ENCODE measurements around the gene PID1.

Gene PID1

GRCh38 chr2:229261076-229261475, 10.0 kb downstream of the PID1 start:
- DNase-seq (ENCODE audit: low read depth), result no peak

GRCh38 chr2:229257985-229258384, 13.1 kb downstream of the PID1 start:
- DNase-seq (ENCODE audit: low read depth), result no peak

- no peak for DNase-seq (ENCODE audit: low read depth)
These were observed 14.7 kb downstream of the PID1 start for GRCh38 chr2:229256376-229256775.

GRCh38 chr2:229254206-229254605, 16.9 kb downstream of the PID1 start:
- DNase-seq (ENCODE audit: low read depth), result no peak

GRCh38 chr2:229252996-229253395, 18.1 kb downstream of the PID1 start:
- DNase-seq (ENCODE audit: low read depth), result no peak

- no peak for DNase-seq (ENCODE audit: low read depth)
These were observed 18.8 kb downstream of the PID1 start for GRCh38 chr2:229252280-229252679.

- no peak for DNase-seq (ENCODE audit: low read depth)
These were observed 21.6 kb downstream of the PID1 start for GRCh38 chr2:229249536-229249935.

- no peak for DNase-seq (ENCODE audit: low read depth)
These were observed 24.8 kb downstream of the PID1 start for GRCh38 chr2:229246334-229246733.

GRCh38 chr2:229244975-229245374, 26.1 kb downstream of the PID1 start:
- no peak for DNase-seq (ENCODE audit: low read depth)

- DNase-seq (ENCODE audit: low read depth), result no peak
These were observed 27.1 kb downstream of the PID1 start for GRCh38 chr2:229243890-229244560.

- DNase-seq (ENCODE audit: low read depth), result no peak
These were observed 30.0 kb downstream of the PID1 start for GRCh38 chr2:229240984-229241491.

GRCh38 chr2:229239021-229239420, 32.1 kb downstream of the PID1 start:
- no peak for DNase-seq (ENCODE audit: low read depth)

- DNase-seq (ENCODE audit: low read depth), result no peak
These were observed 33.8 kb downstream of the PID1 start for GRCh38 chr2:229237270-229237669.

- DNase-seq (ENCODE audit: low read depth), result no peak
These were observed 35.8 kb downstream of the PID1 start for GRCh38 chr2:229235131-229235914.

GRCh38 chr2:229231885-229232284, 39.2 kb downstream of the PID1 start:
- DNase-seq (ENCODE audit: low read depth), result no peak

- DNase-seq (ENCODE audit: low read depth), result no peak
These were observed 39.7 kb downstream of the PID1 start for GRCh38 chr2:229231328-229231868.

- no peak for DNase-seq (ENCODE audit: low read depth)
These were observed 40.2 kb downstream of the PID1 start for GRCh38 chr2:229230911-229231310.

- DNase-seq (ENCODE audit: low read depth), result no peak
These were observed 40.8 kb downstream of the PID1 start for GRCh38 chr2:229230256-229230655.

- no peak for DNase-seq (ENCODE audit: low read depth)
These were observed 44.7 kb downstream of the PID1 start for GRCh38 chr2:229226382-229226781.

- DNase-seq (ENCODE audit: low read depth), result no peak
These were observed 48.0 kb downstream of the PID1 start for GRCh38 chr2:229223107-229223506.

- no peak for DNase-seq (ENCODE audit: low read depth)
These were observed 49.4 kb downstream of the PID1 start for GRCh38 chr2:229221641-229222040.

GRCh38 chr2:229220254-229220653, 50.8 kb downstream of the PID1 start:
- no peak for DNase-seq (ENCODE audit: low read depth)

- no peak for DNase-seq (ENCODE audit: low read depth)
These were observed 52.7 kb downstream of the PID1 start for GRCh38 chr2:229218329-229218921.
